Measurements from ENCODE around the gene CTDSP2. TPM values are rescaled to one million over a fixed set of nuclear protein-coding genes. Genes with fewer than 3 reads are reported as not detected.

Gene CTDSP2, protein sequence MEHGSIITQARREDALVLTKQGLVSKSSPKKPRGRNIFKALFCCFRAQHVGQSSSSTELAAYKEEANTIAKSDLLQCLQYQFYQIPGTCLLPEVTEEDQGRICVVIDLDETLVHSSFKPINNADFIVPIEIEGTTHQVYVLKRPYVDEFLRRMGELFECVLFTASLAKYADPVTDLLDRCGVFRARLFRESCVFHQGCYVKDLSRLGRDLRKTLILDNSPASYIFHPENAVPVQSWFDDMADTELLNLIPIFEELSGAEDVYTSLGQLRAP
- 117 and 119 TPM in 2 replicates for polyA plus RNA-seq (2012; rRNA removed)
- 87.3 and 102 TPM in 2 replicates for polyA plus RNA-seq (2012; cell fraction: cytosol; rRNA removed)
- polyA plus RNA-seq (2012; cell fraction: nucleus; rRNA removed): 145 and 147 TPM in 2 replicates

DNA sequence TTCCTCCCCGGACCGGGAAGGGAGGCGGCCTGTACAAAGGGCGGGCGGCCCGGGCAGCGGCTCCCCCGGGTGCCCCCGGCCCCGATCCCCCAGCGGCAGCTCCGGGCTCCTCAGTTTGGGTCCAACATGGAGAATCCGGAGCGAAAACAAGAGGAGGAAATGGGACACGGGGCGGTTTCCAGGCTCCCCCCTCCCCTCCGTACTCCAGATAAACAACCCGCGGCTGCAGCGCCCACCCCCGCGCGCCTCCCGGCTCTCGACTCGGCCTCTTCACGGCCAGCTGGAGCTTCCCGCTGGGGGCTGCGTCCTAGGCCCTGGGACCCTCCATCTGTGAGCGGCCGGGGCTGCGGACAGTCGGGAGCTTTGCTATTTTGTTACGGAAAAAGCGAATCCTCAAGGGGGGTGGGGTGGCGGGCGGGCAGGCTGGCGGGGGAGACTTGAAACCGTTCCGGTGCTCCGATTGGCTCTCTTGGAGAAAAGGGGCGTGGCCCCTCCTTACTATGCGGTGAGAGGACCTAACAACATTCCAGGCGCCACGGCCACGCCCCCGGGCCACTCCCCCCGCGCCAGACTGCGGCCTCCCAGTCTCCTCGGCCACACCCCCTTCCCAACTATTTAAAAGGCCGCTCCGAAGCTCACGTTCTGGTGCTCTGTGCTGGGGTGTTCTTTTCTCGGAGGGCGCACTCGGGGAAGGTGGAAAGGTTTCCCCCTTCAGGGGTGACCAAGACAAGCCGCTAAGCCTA, at the start of gene CTDSP2:
CTDSP2 (minus strand) TSS at position 153 of the 743 bp plus-strand sequence. CDS start 294 bp downstream, outside the sequence.
- ChIA-PET POLR2A (interaction anchor here (0.7 to 4.6 kb wide), 5 partner anchors 9 to 84 kb away, joined by 3 to 52 read pairs (median 4); no protein-coding TSS in a partner anchor), CTCF (interaction anchor here (0.9 to 6.4 kb wide), 9 partner anchors 13 to 263 kb away, joined by 3 to 67 read pairs (median 6); no protein-coding TSS in a partner anchor)
- peaks cover 48% of the 10 kb centered on the region for H3K79me2 ChIP-seq (ENCODE audit: insufficient read depth)
- H2AFZ ChIP-seq (ENCODE audit: low read depth): peak within 1 kb of the TSS; percentile 89; the same call in 1 of the 2 replicates
- WGBS (ENCODE audit: low lambda C conversion rate): 1% methylated on average over 27 of the region's 58 CpGs
- no peaks in the 10 kb centered on the region for H3K9me3 ChIP-seq
- H3K4me3 ChIP-seq (ENCODE audit: low read depth in 2 of 2, low read length in 1 of 2): peak within 1 kb of the TSS; percentile 88 to 99
- peak within 1 kb of the TSS; percentile 86 for H3K4me2 ChIP-seq
- TF ChIP-seq SIN3A (IDR thresholded peaks at IDR 0.05; ENCODE audit: borderline replicate concordance, low read depth, low read length) (peak; percentile 76; the same call in 1 of the 2 replicates), YY1 (IDR thresholded peaks at IDR 0.05; ENCODE audit: low read depth) (peak; percentile 66; the same call in 1 of the 2 replicates), NRF1 (IDR thresholded peaks at IDR 0.05; ENCODE audit: low read depth, low read length) (0 out of 2 replicates have a peak, but pooled peaks have one; percentile 10), CHD2 (IDR thresholded peaks at IDR 0.05; ENCODE audit: low read length, partially characterized antibody) (peak; percentile 51), FOXJ3 (CRISPR knock-in tag; IDR thresholded peaks at IDR 0.05) (0 out of 2 replicates have a peak, but pooled peaks have one; percentile 33), NFIC (IDR thresholded peaks at IDR 0.05; ENCODE audit: borderline replicate concordance) (0 out of 2 replicates have a peak, but pooled peaks have one; percentile 10), ELF1 (IDR thresholded peaks at IDR 0.05) (0 out of 2 replicates have a peak, but pooled peaks have one; percentile 46), JUND (IDR thresholded peaks at IDR 0.05) (peak; percentile 35; the same call in 1 of the 2 replicates), RXRA (IDR thresholded peaks at IDR 0.05; ENCODE audit: borderline replicate concordance, low read depth) (no peak), FOXM1 (IDR thresholded peaks at IDR 0.05; ENCODE audit: low read depth) (peak; percentile 45; the same call in 1 of the 2 replicates), POLR2AphosphoS5 (IDR thresholded peaks at IDR 0.05; ENCODE audit: low read depth, low read length) (peak; percentile 93), RCOR1 (IDR thresholded peaks at IDR 0.05; ENCODE audit: low read length) (no peak), FOSL2 (IDR thresholded peaks at IDR 0.05; ENCODE audit: borderline replicate concordance, low read depth) (no peak), TAF1 (IDR thresholded peaks at IDR 0.05; ENCODE audit: borderline replicate concordance, low read depth, low read length) (peak; percentile 79), TCF12 (IDR thresholded peaks at IDR 0.05) (peak; percentile 19; the same call in 1 of the 2 replicates), EP300 (IDR thresholded peaks at IDR 0.05; ENCODE audit: borderline replicate concordance in 1 of 2, low read depth in 1 of 2, low read length in 1 of 2) (no peak)
- TF ChIP-seq, protein P1, sequence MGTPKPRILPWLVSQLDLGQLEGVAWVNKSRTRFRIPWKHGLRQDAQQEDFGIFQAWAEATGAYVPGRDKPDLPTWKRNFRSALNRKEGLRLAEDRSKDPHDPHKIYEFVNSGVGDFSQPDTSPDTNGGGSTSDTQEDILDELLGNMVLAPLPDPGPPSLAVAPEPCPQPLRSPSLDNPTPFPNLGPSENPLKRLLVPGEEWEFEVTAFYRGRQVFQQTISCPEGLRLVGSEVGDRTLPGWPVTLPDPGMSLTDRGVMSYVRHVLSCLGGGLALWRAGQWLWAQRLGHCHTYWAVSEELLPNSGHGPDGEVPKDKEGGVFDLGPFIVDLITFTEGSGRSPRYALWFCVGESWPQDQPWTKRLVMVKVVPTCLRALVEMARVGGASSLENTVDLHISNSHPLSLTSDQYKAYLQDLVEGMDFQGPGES (IDR thresholded peaks at IDR 0.05; ENCODE audit: low read depth, low read length): no peak
- TF ChIP-seq, protein P2, sequence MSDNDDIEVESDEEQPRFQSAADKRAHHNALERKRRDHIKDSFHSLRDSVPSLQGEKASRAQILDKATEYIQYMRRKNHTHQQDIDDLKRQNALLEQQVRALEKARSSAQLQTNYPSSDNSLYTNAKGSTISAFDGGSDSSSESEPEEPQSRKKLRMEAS (IDR thresholded peaks at IDR 0.05; ENCODE audit: low read depth): peak; percentile 75
- TF ChIP-seq, protein P3, sequence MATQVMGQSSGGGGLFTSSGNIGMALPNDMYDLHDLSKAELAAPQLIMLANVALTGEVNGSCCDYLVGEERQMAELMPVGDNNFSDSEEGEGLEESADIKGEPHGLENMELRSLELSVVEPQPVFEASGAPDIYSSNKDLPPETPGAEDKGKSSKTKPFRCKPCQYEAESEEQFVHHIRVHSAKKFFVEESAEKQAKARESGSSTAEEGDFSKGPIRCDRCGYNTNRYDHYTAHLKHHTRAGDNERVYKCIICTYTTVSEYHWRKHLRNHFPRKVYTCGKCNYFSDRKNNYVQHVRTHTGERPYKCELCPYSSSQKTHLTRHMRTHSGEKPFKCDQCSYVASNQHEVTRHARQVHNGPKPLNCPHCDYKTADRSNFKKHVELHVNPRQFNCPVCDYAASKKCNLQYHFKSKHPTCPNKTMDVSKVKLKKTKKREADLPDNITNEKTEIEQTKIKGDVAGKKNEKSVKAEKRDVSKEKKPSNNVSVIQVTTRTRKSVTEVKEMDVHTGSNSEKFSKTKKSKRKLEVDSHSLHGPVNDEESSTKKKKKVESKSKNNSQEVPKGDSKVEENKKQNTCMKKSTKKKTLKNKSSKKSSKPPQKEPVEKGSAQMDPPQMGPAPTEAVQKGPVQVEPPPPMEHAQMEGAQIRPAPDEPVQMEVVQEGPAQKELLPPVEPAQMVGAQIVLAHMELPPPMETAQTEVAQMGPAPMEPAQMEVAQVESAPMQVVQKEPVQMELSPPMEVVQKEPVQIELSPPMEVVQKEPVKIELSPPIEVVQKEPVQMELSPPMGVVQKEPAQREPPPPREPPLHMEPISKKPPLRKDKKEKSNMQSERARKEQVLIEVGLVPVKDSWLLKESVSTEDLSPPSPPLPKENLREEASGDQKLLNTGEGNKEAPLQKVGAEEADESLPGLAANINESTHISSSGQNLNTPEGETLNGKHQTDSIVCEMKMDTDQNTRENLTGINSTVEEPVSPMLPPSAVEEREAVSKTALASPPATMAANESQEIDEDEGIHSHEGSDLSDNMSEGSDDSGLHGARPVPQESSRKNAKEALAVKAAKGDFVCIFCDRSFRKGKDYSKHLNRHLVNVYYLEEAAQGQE (IDR thresholded peaks at IDR 0.05; ENCODE audit: low read depth, low read length): 0 out of 2 replicates have a peak, but pooled peaks have one; percentile 58
- TF ChIP-seq, protein P4, sequence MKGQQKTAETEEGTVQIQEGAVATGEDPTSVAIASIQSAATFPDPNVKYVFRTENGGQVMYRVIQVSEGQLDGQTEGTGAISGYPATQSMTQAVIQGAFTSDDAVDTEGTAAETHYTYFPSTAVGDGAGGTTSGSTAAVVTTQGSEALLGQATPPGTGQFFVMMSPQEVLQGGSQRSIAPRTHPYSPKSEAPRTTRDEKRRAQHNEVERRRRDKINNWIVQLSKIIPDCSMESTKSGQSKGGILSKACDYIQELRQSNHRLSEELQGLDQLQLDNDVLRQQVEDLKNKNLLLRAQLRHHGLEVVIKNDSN (IDR thresholded peaks at IDR 0.05; ENCODE audit: borderline replicate concordance, low read depth): no peak; the same call in 1 of the 2 replicates
- TF ChIP-seq, protein P5, sequence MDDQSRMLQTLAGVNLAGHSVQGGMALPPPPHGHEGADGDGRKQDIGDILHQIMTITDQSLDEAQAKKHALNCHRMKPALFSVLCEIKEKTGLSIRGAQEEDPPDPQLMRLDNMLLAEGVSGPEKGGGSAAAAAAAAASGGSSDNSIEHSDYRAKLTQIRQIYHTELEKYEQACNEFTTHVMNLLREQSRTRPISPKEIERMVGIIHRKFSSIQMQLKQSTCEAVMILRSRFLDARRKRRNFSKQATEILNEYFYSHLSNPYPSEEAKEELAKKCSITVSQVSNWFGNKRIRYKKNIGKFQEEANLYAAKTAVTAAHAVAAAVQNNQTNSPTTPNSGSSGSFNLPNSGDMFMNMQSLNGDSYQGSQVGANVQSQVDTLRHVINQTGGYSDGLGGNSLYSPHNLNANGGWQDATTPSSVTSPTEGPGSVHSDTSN (IDR thresholded peaks at IDR 0.05): peak; percentile 9; the same call in 1 of the 2 replicates
- peak within 1 kb of the TSS; percentile 94 for H3K9ac ChIP-seq
- peak; percentile 99 for DNase-seq
- peaks cover 24 to 29% of the 10 kb centered on the region in 2 experiments; a peak in 3 of 4 replicates for H3K4me1 ChIP-seq (ENCODE audit: control insufficient read depth in 1 of 2, insufficient read depth in 2 of 2, low read depth in 1 of 2, low read length in 1 of 2)
- H4K20me1 ChIP-seq (ENCODE audit: insufficient read depth): peaks cover 36% of the 10 kb centered on the region
- peak within 1 kb of the TSS; percentile 94 to 99 for H3K27ac ChIP-seq (ENCODE audit: low read depth in 2 of 2, low read length in 1 of 2)
- no peaks in the 10 kb centered on the region for H3K27me3 ChIP-seq (ENCODE audit: insufficient read depth)
- H3K9me2 ChIP-seq: no peaks in the 10 kb centered on the region
- H3K36me3 ChIP-seq (replicated peaks in 1 of 2; ENCODE audit: control insufficient read depth in 1 of 2, insufficient read depth in 2 of 2, low read length in 1 of 2): peaks cover 0 to 5% of the 10 kb centered on the region in 2 experiments
- peaks cover 9% of the 10 kb centered on the region for H3F3A ChIP-seq (replicated peaks; ENCODE audit: insufficient read depth)
